Measurements from ENCODE around the gene LGALS13.

LGALS13 gene

DNA sequence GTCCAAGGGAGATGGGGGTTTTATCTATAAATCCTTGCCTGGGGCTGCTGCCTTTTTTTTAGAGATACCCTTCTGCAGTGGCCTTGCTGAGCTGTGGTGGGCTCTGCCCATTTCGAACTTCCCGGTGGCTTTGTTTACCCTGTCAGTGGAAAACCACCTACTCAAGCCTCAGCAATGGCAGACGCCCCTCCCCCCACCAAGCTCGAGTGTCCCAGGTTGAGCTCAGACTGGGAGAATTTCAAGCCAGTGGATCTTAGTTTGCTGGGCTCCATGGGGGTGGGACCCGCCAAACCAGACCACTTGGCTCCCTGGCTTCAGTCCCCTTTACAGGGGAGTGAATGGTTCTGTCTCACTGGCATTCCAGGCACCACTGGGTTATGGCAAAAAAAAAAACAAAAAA, 21.6 kb downstream of the LGALS13 start:
- no peak for TF ChIP-seq TAF1 (IDR thresholded peaks at IDR 0.05; ENCODE audit: borderline replicate concordance, insufficient read depth, low read length)

DNA sequence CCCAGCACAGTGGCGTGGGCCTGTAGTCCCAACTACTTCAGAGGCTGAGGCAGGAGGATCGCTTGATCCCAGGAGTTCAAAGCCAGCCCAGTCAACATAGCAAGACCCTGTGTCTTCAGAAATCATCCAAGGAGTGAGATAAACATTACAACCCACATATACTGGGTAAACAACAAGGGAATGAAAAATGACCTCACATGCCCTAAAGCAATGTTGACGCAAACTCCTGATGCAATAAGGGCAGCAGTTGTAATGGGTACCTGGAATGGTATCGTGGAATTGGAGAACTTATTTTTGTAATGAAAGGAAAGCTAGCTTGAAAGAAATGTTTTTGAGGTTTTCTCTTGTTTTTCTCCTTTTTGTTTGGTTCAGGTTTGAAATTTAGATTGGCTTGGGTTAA, 28.9 kb downstream of the LGALS13 start:
- TF ChIP-seq, protein P1, sequence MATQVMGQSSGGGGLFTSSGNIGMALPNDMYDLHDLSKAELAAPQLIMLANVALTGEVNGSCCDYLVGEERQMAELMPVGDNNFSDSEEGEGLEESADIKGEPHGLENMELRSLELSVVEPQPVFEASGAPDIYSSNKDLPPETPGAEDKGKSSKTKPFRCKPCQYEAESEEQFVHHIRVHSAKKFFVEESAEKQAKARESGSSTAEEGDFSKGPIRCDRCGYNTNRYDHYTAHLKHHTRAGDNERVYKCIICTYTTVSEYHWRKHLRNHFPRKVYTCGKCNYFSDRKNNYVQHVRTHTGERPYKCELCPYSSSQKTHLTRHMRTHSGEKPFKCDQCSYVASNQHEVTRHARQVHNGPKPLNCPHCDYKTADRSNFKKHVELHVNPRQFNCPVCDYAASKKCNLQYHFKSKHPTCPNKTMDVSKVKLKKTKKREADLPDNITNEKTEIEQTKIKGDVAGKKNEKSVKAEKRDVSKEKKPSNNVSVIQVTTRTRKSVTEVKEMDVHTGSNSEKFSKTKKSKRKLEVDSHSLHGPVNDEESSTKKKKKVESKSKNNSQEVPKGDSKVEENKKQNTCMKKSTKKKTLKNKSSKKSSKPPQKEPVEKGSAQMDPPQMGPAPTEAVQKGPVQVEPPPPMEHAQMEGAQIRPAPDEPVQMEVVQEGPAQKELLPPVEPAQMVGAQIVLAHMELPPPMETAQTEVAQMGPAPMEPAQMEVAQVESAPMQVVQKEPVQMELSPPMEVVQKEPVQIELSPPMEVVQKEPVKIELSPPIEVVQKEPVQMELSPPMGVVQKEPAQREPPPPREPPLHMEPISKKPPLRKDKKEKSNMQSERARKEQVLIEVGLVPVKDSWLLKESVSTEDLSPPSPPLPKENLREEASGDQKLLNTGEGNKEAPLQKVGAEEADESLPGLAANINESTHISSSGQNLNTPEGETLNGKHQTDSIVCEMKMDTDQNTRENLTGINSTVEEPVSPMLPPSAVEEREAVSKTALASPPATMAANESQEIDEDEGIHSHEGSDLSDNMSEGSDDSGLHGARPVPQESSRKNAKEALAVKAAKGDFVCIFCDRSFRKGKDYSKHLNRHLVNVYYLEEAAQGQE (IDR thresholded peaks at IDR 0.05; ENCODE audit: insufficient read depth in 1 of 2, low read depth in 2 of 2, low read length in 2 of 2) = no peak
- TF ChIP-seq TAF1 (IDR thresholded peaks at IDR 0.05; ENCODE audit: borderline replicate concordance, insufficient read depth, low read length) = no peak
- TF ChIP-seq FOXP2 (optimal IDR thresholded peaks at IDR 0.05; ENCODE audit: borderline replicate concordance, extremely low read depth, extremely low read length, insufficient read depth) = no peak
- TF ChIP-seq SIN3A (IDR thresholded peaks at IDR 0.05; ENCODE audit: borderline replicate concordance, insufficient read depth, low read length) = no peak

DNA sequence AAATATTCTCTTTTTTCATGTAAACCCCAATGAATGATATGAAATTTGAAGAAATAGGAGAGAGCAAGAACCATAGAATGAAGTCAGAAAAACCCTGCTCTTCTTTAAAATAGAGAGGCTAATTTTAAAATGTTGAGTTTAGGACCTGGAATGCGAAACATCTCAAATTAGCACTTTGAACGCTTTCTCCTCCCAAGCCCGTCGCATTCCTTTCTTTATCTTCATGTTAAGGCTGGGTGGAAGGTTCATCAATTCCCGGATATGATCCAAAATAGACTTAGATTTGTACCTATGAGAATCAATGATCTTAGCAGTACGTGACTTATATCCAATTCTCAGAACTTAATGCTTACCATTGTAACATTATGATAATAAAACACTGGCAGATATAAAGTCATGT, 29.3 kb downstream of the LGALS13 start:
- TF ChIP-seq POLR2AphosphoS5 (IDR thresholded peaks at IDR 0.05; ENCODE audit: low read depth, low read length) (no peak), TAF1 (IDR thresholded peaks at IDR 0.05; ENCODE audit: borderline replicate concordance, insufficient read depth, low read length) (no peak), SIN3A (IDR thresholded peaks at IDR 0.05; ENCODE audit: borderline replicate concordance, insufficient read depth, low read length) (no peak), FOXP2 (optimal IDR thresholded peaks at IDR 0.05; ENCODE audit: borderline replicate concordance, extremely low read depth, extremely low read length, insufficient read depth) (no peak)
- TF ChIP-seq, protein P1 (IDR thresholded peaks at IDR 0.05; ENCODE audit: insufficient read depth in 1 of 2, low read depth in 2 of 2, low read length in 2 of 2) = no peak

DNA sequence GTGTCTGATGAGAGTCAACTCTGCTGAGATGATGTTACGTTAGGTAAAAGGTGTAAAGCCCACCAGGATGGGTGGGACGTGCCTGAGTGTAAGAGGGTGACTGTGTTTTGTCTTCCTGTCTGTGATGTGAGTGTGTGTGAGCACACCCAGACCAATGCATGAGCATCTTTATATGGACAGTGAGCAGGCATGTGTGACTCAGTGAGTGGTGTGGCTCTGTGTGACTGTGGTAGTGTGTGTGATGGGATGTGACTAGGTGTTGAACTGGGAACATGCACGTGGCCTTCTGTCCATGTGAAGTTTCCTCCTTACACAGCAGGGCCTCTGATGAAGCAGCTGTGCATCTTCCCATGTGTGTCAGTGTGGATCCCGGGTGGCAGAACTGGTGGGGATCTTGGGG, 35.6 kb downstream of the LGALS13 start:
- TF ChIP-seq FOXP2 (optimal IDR thresholded peaks at IDR 0.05; ENCODE audit: borderline replicate concordance, extremely low read depth, extremely low read length, insufficient read depth) (no peak), SIN3A (IDR thresholded peaks at IDR 0.05; ENCODE audit: borderline replicate concordance, insufficient read depth, low read length) (no peak), POLR2AphosphoS5 (IDR thresholded peaks at IDR 0.05; ENCODE audit: low read depth, low read length) (no peak), TAF1 (IDR thresholded peaks at IDR 0.05; ENCODE audit: borderline replicate concordance, insufficient read depth, low read length) (no peak)
- TF ChIP-seq, protein P1 (IDR thresholded peaks at IDR 0.05; ENCODE audit: insufficient read depth in 1 of 2, low read depth in 2 of 2, low read length in 2 of 2) = no peak

DNA sequence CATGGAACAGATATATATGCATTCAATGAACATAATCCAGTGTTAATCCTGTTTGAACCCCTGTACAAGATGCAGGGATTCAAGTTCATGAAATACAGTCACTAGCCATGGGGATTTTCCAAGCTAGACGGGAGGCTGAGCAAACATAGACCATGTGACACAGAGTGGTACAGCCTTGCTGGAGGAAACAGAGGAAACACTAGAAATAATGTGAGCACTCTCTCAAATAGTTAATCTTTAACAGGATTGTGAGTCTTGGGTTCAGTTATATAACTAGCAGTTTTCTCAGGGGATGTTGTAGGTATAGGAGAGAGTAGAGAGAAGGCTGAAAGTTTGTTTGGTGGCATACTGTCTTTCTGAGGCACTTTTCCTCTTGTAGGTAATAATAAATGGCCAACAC, 39.4 kb downstream of the LGALS13 start:
- TF ChIP-seq, protein P1 (IDR thresholded peaks at IDR 0.05; ENCODE audit: insufficient read depth in 1 of 2, low read depth in 2 of 2, low read length in 2 of 2) = no peak
- no peak for TF ChIP-seq FOXP2 (optimal IDR thresholded peaks at IDR 0.05; ENCODE audit: borderline replicate concordance, extremely low read depth, extremely low read length, insufficient read depth)

Measured in PFSK-1 (cell line).